HepG2 (cell line): ENCODE data around the gene DISP2. TPM values are rescaled to one million over a fixed set of nuclear protein-coding genes. Genes with fewer than 3 reads are reported as not detected.
A peak's percentile ranks its signal among the peaks of the same experiment; 100 is the strongest.

ENCODE experiments used
- DMAP1 ChIP-seq: IDR thresholded peaks from 2 replicates; pipeline ENCODE4 v1.6.1; 2016
- MED8 ChIP-seq: sonication (generic); formaldehyde crosslinking; IDR thresholded peaks from 2 replicates; pipeline ENCODE4 v1.8.1; 2023; ENCODE audit warnings: mild to moderate bottlenecking, missing genetic modification reagents; ENCODE audit not compliant: insufficient replicate concordance
- NFRKB ChIP-seq: fragments of 450-650 bp; IDR thresholded peaks from 2 replicates; pipeline ENCODE4 v1.6.1; 2017
- PHF20 ChIP-seq: sonication (generic); formaldehyde crosslinking; IDR thresholded peaks from 2 replicates; pipeline ENCODE4 v1.5.0; 2020; ENCODE audit warnings: mild to moderate bottlenecking, missing genetic modification reagents
- SALL2 ChIP-seq: sonication (generic); formaldehyde crosslinking; IDR thresholded peaks from 2 replicates; pipeline ENCODE4 v1.8.1; 2023; ENCODE audit warnings: mild to moderate bottlenecking, missing genetic modification reagents, inconsistent platforms
- SNAPC2 ChIP-seq: sonication (generic); formaldehyde crosslinking; IDR thresholded peaks from 2 replicates; pipeline ENCODE4 v1.8.1; 2022; ENCODE audit warnings: mild to moderate bottlenecking, missing genetic modification reagents
- TGIF2 ChIP-seq: IDR thresholded peaks from 2 replicates; pipeline ENCODE4 v1.6.1; 2016; ENCODE audit warnings: control low read depth, missing compliant biosample characterization
- ZNF354B ChIP-seq: sonication (generic); formaldehyde crosslinking; IDR thresholded peaks from 2 replicates; pipeline ENCODE4 v1.8.0; 2022; ENCODE audit warnings: mild to moderate bottlenecking, missing genetic modification reagents
- ZNF678 ChIP-seq: sonication (generic); formaldehyde crosslinking; IDR thresholded peaks from 2 replicates; pipeline ENCODE4 v1.4.0; 2020; ENCODE audit warnings: mild to moderate bottlenecking, missing genetic modification reagents
- ZNF891 ChIP-seq: sonication (generic); formaldehyde crosslinking; IDR thresholded peaks from 2 replicates; pipeline ENCODE4 v1.5.0; 2020; ENCODE audit warnings: mild to moderate bottlenecking, missing genetic modification reagents
- polyA plus RNA-seq, 8 experiments: library from polyadenylated mRNA; depleted of rRNA in 3 of 8; stranded (reverse) in 7 of 8; unstranded in 1 of 8; fragments of >200 nt; fragmentation: Illumina TruSeq in 4 of 8; extraction: Trizol in 4 of 8; gene quantifications; 2 replicates each; pipeline versions ENCODE4 v1.2.1 to v1.2.3, GENCODE V29; 2011 to 2016; ENCODE audit warnings: low read depth in 4 of 8, missing spikeins in 1 of 8, mixed read lengths in 1 of 8; ENCODE audit not compliant: insufficient read depth in 1 of 8
- total RNA-seq, 5 experiments: library from RNA; depleted of rRNA; stranded (reverse); fragments of >200 nt; fragmentation: Illumina TruSeq; extraction: Trizol; gene quantifications; 2 replicates each; pipeline ENCODE4 v1.2.3, GENCODE V29; 2016; ENCODE audit warnings: low read depth in 1 of 5
- TF ChIP-seq, protein P1 (sequence below): sonication (generic); formaldehyde crosslinking; IDR thresholded peaks from 2 replicates; pipeline ENCODE4 v1.4.0; 2020; ENCODE audit warnings: missing genetic modification reagents
- TF ChIP-seq, protein P2 (sequence below): sonication (generic); formaldehyde crosslinking; IDR thresholded peaks from 2 replicates; pipeline ENCODE4 v1.5.1; 2020; ENCODE audit warnings: missing genetic modification reagents, mild to moderate bottlenecking, borderline replicate concordance
- TF ChIP-seq, protein P3 (sequence below): sonication (generic); formaldehyde crosslinking; IDR thresholded peaks from 2 replicates; pipeline ENCODE4 v1.4.0; 2020; ENCODE audit warnings: missing genetic modification reagents
- TF ChIP-seq, protein P4 (sequence below): sonication (generic); formaldehyde crosslinking; IDR thresholded peaks from 2 replicates; pipeline ENCODE4 v1.4.0; 2020; ENCODE audit warnings: missing genetic modification reagents
- TF ChIP-seq, protein P5 (sequence below): sonication (generic); formaldehyde crosslinking; IDR thresholded peaks from 2 replicates; pipeline ENCODE4 v1.5.0; 2020; ENCODE audit warnings: mild to moderate bottlenecking, missing genetic modification reagents
- TF ChIP-seq, protein P6 (sequence below): sonication (generic); formaldehyde crosslinking; IDR thresholded peaks from 2 replicates; pipeline ENCODE4 v1.4.0; 2020; ENCODE audit warnings: mild to moderate bottlenecking, missing genetic modification reagents, borderline replicate concordance

Gene DISP2
- total and polyA plus RNA-seq, 2 of the 13 experiments (the other 11 are each of a cell fraction or from before 2014, with no cell fraction given) = 0.09 to 0.32 TPM

DNA sequence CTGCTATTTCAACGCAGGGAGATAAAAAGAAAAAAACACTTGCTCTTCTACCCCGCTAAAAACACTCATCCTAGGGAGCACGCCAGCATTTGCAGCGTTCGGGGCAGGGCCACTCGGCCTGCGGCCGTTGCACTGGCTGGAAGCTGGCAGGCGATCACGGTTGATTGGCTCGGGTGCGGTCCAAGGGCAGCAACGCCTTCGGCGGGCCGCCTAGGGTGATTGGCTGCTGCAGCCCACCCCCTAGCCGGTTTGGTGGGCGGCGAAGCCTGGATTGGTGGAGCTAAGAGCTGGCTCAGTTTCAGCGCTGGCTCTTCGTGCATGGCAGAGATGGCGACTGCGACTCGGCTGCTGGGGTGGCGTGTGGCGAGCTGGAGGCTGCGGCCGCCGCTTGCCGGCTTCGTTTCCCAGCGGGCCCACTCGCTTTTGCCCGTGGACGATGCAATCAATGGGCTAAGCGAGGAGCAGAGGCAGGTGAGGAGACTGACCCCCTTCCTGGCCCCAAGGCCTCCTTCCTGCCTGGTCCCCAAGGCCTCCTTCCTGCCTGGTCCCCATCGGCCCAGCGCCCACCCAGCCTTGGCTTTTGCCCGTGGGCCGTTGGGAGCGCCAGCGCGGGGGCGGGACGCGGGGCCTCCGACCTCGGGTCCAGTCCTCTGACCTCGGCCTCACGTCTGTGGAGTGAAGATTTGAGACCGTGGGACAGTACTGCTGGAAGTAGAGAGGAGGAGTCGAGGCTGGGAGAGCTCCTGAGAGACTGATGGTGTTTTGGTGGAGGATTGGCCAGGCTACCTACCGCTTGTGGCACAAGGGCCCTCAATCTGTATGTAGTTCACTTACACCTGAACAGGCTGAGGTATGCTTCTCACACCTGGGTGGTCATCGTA, 47.7 kb downstream of the DISP2 start, which contains the start of gene IVD (continued):
- TF ChIP-seq, protein P1, sequence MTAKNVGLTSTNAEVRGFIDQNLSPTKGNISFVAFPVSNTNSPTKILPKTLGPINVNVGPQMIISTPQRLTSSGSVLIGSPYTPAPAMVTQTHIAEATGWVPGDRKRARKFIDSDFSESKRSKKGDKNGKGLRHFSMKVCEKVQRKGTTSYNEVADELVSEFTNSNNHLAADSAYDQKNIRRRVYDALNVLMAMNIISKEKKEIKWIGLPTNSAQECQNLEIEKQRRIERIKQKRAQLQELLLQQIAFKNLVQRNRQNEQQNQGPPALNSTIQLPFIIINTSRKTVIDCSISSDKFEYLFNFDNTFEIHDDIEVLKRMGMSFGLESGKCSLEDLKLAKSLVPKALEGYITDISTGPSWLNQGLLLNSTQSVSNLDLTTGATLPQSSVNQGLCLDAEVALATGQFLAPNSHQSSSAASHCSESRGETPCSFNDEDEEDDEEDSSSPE (CRISPR knock-in tag) = 0 out of 2 replicates have a peak, but pooled peaks have one; percentile 31
- TF ChIP-seq SNAPC2 (CRISPR knock-in tag) = no peak
- TF ChIP-seq, protein P2, sequence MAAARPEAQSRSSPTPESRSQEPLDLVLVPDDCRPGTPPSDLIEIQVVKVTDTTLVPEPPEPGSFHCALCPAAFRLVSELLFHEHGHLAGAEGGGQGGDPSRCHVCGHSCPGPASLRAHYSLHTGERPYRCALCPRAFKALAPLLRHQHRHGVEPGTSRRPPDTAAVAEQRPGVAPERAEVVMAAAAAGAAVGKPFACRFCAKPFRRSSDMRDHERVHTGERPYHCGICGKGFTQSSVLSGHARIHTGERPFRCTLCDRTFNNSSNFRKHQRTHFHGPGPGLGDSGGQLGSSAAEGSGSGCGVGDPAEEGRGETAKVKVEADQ (CRISPR knock-in tag) = no peak
- no peak for TF ChIP-seq ZNF678 (CRISPR knock-in tag)
- no peak for TF ChIP-seq NFRKB
- no peak for TF ChIP-seq SALL2 (CRISPR knock-in tag)
- peak; percentile 65; the same call in 1 of the 2 replicates for TF ChIP-seq ZNF891 (CRISPR knock-in tag)
- TF ChIP-seq, protein P3, sequence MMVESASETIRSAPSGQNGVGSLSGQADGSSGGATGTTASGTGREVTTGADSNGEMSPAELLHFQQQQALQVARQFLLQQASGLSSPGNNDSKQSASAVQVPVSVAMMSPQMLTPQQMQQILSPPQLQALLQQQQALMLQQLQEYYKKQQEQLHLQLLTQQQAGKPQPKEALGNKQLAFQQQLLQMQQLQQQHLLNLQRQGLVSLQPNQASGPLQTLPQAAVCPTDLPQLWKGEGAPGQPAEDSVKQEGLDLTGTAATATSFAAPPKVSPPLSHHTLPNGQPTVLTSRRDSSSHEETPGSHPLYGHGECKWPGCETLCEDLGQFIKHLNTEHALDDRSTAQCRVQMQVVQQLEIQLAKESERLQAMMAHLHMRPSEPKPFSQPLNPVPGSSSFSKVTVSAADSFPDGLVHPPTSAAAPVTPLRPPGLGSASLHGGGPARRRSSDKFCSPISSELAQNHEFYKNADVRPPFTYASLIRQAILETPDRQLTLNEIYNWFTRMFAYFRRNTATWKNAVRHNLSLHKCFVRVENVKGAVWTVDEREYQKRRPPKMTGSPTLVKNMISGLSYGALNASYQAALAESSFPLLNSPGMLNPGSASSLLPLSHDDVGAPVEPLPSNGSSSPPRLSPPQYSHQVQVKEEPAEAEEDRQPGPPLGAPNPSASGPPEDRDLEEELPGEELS (CRISPR knock-in tag) = no peak
- TF ChIP-seq DMAP1 (CRISPR knock-in tag) = peak; percentile 74; the same call in 1 of the 2 replicates
- peak; percentile 60 for TF ChIP-seq PHF20 (CRISPR knock-in tag)
- 0 out of 2 replicates have a peak, but pooled peaks have one; percentile 35 for TF ChIP-seq ZNF354B (CRISPR knock-in tag)
- TF ChIP-seq, protein P4, sequence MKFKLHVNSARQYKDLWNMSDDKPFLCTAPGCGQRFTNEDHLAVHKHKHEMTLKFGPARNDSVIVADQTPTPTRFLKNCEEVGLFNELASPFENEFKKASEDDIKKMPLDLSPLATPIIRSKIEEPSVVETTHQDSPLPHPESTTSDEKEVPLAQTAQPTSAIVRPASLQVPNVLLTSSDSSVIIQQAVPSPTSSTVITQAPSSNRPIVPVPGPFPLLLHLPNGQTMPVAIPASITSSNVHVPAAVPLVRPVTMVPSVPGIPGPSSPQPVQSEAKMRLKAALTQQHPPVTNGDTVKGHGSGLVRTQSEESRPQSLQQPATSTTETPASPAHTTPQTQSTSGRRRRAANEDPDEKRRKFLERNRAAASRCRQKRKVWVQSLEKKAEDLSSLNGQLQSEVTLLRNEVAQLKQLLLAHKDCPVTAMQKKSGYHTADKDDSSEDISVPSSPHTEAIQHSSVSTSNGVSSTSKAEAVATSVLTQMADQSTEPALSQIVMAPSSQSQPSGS (CRISPR knock-in tag) = peak; percentile 40; the same call in 1 of the 2 replicates
- TF ChIP-seq, protein P5, sequence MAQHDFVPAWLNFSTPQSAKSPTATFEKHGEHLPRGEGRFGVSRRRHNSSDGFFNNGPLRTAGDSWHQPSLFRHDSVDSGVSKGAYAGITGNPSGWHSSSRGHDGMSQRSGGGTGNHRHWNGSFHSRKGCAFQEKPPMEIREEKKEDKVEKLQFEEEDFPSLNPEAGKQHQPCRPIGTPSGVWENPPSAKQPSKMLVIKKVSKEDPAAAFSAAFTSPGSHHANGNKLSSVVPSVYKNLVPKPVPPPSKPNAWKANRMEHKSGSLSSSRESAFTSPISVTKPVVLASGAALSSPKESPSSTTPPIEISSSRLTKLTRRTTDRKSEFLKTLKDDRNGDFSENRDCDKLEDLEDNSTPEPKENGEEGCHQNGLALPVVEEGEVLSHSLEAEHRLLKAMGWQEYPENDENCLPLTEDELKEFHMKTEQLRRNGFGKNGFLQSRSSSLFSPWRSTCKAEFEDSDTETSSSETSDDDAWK (CRISPR knock-in tag) = no peak
- TF ChIP-seq MED8 (CRISPR knock-in tag) = peak; percentile 60
- peak; percentile 32; the same call in 1 of the 2 replicates for TF ChIP-seq TGIF2 (CRISPR knock-in tag)
- TF ChIP-seq, protein P6, sequence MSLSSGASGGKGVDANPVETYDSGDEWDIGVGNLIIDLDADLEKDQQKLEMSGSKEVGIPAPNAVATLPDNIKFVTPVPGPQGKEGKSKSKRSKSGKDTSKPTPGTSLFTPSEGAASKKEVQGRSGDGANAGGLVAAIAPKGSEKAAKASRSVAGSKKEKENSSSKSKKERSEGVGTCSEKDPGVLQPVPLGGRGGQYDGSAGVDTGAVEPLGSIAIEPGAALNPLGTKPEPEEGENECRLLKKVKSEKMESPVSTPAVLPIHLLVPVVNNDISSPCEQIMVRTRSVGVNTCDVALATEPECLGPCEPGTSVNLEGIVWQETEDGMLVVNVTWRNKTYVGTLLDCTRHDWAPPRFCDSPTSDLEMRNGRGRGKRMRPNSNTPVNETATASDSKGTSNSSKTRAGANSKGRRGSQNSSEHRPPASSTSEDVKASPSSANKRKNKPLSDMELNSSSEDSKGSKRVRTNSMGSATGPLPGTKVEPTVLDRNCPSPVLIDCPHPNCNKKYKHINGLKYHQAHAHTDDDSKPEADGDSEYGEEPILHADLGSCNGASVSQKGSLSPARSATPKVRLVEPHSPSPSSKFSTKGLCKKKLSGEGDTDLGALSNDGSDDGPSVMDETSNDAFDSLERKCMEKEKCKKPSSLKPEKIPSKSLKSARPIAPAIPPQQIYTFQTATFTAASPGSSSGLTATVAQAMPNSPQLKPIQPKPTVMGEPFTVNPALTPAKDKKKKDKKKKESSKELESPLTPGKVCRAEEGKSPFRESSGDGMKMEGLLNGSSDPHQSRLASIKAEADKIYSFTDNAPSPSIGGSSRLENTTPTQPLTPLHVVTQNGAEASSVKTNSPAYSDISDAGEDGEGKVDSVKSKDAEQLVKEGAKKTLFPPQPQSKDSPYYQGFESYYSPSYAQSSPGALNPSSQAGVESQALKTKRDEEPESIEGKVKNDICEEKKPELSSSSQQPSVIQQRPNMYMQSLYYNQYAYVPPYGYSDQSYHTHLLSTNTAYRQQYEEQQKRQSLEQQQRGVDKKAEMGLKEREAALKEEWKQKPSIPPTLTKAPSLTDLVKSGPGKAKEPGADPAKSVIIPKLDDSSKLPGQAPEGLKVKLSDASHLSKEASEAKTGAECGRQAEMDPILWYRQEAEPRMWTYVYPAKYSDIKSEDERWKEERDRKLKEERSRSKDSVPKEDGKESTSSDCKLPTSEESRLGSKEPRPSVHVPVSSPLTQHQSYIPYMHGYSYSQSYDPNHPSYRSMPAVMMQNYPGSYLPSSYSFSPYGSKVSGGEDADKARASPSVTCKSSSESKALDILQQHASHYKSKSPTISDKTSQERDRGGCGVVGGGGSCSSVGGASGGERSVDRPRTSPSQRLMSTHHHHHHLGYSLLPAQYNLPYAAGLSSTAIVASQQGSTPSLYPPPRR = 0 out of 2 replicates have a peak, but pooled peaks have one; percentile 19
